ENCODE results near the gene MNT.
A peak's percentile ranks its signal among the peaks of the same experiment; 100 is the strongest.

GRCh38 chr17:2336215-2336851 lies 64.5 kb downstream of the MNT start, which contains the start of gene TSR1:
- TF ChIP-seq CTCF (optimal IDR thresholded peaks at IDR 0.05 in 1 of 3, IDR thresholded peaks at IDR 0.05 in 1 of 3, conservative IDR thresholded peaks at IDR 0.05 in 1 of 3; ENCODE audit: extremely low read depth in 1 of 3, insufficient read depth in 2 of 3, low read length in 3 of 3) (peak; percentile 9 to 58 (median 24)), EZH2 (IDR thresholded peaks at IDR 0.05; ENCODE audit: low read length) (no peak)

All from keratinocyte (primary cell).